ENCODE data around the gene HIF1A.

DNA sequence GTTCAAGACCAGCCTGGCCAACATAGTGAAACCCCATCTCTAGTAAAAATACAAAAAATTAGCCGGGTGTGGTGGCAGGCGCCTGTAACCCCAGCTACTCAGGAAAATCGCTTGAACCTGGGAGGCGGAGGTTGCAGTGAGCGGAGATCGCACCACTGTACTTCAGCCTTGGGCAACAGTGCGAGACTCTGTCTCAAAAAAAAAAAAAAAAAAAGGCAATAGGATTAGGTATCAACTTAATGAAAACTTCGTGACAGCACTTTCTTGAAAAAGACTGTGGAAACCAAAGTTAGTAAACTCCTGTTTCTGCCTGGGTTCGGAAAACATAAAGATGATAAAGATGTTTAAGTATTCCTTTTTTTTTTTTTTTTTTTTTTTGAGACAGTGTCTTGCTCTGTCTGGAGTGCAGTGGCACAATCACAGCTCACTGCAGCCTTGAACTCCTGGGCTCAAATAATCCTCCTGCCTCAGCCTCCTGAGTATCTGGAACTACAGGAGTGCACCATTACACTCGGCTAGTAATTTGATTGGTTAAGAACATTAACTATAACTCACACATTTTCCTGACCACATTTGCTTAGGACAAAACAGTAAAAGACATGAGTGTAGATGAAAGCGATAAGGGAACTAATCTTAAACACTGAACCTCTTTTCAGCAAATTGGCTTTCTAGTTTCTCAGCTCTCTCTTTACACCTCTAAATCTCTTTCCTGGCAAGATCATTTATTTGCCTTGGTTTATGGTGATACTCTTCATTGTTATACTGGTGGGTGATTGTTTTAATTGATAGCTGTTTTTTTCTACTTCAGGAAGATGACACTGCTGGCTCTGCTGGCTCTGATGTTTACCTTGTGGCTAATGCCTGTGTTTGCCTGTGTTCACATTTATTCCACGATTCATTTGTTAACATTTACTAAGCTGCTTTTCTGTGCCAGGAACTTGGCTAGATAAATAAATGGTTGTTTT, 15.8 kb downstream of the HIF1A start:
- TF ChIP-seq, protein P1, sequence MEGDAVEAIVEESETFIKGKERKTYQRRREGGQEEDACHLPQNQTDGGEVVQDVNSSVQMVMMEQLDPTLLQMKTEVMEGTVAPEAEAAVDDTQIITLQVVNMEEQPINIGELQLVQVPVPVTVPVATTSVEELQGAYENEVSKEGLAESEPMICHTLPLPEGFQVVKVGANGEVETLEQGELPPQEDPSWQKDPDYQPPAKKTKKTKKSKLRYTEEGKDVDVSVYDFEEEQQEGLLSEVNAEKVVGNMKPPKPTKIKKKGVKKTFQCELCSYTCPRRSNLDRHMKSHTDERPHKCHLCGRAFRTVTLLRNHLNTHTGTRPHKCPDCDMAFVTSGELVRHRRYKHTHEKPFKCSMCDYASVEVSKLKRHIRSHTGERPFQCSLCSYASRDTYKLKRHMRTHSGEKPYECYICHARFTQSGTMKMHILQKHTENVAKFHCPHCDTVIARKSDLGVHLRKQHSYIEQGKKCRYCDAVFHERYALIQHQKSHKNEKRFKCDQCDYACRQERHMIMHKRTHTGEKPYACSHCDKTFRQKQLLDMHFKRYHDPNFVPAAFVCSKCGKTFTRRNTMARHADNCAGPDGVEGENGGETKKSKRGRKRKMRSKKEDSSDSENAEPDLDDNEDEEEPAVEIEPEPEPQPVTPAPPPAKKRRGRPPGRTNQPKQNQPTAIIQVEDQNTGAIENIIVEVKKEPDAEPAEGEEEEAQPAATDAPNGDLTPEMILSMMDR (IDR thresholded peaks at IDR 0.05) = no peak
- TF ChIP-seq POLR2A (IDR thresholded peaks at IDR 0.05) = no peak

Measured in Peyer's patch (tissue), 4 donors.